Activated CD4-positive, alpha-beta T cell treated with anti-CD3 and anti-CD28 coated beads for 24 hours (primary cell): ENCODE measurements around the gene PTPN1.

Source experiments
- DNase-seq, 2 donors: peaks; one replicate each; pipeline ENCODE4 v3.0.0-alpha.2; 2020; ENCODE audit warnings: low read depth in 2 of 2

PTPN1 gene

DNA sequence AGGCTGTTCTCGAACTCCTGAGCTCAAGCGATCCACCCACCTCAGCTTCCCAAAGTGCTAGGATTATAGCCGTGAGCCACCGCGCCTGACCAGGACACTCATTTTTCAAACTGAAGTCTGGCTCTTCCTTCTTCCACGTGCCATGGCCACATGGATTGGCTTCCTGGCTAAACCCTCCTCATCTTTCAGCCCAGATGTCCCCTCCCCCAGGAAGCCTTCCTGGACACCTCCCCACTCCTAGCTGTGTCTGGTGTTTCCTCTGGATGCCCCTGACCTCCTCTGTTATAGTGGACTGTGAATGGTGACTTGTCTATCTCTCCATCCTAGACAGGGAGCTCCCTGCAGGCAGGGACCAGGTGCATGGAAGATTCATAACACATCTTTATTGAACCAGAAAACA is 124.0 kb downstream of the PTPN1 start:
- DNase-seq = no peak
